GM21381 (cell line): ENCODE measurements around the gene GPAT3.
"Not testable (repeated sequence)": the region's sequence is repeated elsewhere in the genome, so short reads cannot be mapped to it uniquely, and the experiment has no call there.

Source experiments
- ATAC-seq: cut with Tn5 transposase; IDR thresholded peaks from one replicate; pipeline ENCODE4 v1.9.1; 2021; ENCODE audit warnings: mild to moderate bottlenecking, moderate library complexity; ENCODE audit not compliant: unreplicated experiment

Gene GPAT3

DNA sequence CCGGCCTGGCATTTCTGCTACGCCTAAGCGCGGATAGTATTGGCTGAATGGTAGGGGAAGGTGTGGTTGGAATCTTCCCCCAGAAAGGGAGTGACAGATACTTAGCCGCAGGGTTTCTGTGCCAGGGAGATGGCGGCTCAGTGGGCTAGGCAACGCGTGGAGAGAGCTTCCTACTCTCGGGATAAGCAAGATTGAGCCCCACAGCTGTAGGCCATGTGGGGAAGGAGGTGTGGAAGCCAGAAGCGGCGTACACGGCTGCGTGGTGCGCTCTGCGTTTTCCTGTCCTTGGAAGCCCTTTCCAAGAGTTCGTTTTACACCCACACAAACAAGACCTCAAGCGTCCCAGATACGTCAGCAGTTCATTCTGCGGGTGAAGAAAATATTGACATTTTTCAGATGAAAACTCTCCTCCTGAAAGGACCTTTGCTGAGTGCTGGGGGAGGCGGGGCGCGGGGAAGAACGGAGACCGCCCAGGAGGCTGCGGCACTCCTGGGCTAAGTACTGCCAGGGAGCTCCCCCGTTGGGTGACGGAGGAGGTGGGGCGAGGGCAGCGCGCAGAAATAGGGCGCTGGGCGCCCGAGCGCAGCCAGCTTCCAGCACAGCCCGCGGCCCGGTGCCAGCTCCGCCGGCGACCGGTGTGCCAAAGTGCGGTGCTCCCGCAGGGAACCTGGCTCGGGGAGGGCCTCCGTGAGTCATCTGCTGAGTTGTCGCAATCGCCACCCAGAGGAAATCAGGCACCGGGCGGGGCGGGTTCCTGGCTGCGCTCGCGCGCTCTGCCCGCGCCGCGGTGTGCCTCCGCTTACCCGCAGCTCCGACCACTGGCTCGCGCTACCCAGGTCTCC, at the start of gene GPAT3:
TSS of gene GPAT3 (plus strand) at position 589 of the 842 bp plus-strand sequence. CDS start 515 bp downstream, outside the sequence.
- ATAC-seq = peak; percentile 75

DNA sequence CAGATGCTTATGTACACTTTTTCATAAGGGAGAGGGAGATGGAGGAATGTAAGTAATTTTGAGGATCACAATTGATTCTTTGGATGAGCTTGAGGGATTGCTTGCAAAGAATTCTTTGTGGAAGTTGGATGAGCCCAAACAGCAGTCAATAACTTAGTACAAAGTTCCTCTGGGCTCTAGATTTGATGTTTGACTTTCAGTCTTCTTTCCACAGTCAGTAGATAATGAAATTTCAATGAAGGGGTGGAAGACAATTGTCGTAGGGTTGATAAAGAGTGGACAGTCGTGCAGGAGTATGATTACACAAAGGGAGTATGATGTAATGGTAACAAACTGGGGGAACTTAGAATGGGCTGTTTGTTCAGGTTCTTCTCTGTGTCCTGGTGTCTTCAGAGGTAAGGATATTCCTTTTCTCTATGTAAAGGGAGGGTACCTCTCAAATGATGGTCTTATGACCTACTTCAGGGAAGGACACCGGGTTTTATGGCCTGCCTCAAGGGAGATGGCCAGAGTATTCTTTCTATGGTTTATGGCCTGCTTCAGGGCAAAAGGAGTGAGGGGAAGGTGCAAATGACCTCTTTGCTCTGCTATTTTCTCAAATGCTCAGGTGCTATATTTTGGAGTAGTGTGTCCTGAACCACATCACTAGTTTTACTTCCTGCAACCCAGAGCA, 49.3 kb upstream of the GPAT3 start:
- ATAC-seq = no peak

DNA sequence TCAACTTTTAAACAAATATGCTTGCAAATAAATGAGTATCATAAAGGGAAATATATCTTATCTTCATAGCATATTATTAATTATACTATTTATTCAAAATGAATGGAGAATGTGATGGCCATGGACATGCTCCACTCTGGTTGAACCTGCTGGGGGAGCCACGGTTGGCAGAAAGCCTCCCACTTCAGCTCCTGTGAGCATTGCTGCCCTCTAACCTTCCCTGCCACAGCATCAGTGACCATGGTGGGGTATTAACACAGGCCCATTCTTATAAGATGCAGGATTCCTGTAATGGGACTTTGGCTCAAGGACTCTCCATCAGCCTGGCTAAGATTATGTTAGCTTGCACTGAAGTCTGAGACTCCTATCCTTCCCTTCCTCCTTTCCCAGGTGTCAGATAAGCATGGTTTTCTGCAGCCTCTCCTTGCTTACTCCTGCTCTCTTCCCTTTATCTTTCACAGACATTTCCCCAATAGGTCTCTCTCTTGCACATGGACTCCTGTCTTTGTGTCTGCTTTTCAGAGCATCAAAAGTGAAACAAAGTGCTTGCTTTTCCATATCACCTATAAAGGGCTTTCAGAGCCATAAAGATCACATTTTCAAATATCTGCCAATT, 46.1 kb upstream of the GPAT3 start:
- ATAC-seq = no peak

DNA sequence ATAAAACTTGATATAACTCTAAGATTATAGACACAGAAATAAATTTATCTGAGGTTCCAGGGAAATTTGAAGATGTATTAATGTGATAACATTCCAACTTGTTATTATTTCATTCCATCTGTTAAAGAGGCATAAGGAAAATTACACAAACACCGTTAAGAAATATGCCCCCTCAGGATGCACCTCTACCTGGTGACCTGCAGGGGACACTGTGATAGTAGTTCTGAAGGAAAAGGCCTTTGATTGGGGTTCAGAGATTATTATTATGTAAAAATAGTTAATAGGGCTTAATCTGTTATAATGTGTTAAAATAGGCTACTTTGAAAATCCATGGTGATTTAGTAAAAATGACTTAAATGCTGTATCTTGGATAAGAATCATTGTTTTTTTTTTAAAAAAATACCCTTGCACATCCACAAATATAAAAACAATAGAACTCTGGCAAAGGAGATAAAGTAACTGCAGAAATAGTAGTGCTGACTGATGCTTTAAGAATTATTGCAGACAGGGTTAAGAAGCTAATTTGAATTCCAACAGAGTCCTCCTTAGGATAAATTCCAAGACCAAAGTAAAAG, 44.9 kb upstream of the GPAT3 start:
- ATAC-seq = peak; percentile 63

DNA sequence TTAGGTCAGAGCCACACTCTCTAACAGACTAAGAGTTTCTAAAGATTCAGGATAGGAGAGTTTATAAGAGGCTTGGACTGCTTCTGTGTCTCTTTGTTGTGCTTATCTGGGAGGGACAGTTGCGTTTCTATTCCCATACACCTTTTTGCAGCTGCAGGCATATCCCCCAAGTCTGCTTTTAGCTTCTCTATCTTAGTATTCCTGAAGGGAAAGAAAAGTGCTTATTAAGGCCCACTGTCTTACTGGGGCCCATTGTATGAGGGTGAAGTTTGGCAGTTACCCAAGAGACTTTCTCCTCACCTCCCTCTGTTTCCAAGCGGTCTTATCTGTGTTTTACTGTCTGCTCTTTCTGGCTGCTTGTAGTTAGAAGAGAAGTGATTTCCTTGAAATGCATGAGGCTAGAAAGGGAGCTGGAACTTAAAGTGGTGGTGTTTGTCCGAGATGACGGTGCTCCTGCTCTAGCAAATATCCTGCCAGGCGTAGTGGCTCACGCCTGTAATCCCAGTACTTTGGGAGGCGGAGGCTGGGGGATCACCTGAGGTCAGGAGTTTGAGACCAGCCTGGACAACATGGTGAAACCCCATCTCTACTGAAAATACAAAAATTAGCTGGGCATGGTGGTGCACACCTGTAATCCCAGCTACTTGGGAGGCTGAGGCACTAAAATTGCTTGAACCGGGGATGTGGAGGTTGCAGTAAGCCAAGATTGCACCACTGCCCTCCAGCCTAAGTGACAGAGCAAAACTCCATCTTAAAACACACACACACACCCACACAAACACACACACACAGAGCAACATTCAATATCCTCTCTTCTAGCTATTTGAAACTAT, 39.6 kb upstream of the GPAT3 start:
- not testable (repeated sequence) for ATAC-seq

DNA sequence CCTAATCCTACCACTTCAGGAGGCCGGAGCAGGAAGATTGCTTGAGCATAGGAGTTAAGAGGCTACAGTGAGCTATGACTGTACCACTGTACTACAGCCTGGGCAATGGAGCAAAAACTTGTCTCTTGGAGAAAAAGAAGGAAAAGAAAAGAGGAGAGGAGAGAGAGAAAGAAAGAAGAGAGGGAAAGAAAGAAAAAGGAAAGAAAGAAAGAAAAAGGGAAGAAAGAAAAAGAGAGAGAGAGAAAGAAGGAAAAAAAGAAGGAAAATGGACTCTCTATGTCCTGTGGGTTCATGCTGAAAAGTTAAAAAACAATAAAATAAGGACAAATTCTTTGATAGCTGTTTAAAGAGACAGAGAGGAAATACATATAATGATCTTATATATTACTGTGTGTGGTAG, 37.7 kb upstream of the GPAT3 start:
- ATAC-seq = no peak

DNA sequence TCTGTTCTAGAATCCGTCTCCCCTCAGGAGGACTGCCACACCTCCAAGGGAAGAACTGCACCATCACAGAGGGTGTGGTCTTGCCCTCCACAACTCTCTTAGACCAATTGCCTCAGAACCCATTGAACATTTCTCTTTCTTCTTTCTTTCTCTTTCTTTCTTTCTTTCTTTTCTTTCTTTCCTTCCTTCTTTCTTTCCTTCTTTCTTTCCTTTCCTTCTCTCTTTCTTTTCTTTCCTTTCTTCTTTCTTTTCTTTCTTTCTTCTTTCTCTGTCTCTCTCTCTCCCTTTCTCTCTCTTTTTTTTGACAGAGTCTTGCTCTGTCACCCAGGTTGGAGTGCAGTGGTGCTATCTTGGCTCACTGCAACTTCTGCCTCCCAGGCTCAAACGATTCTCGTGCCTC, 34.2 kb upstream of the GPAT3 start:
- ATAC-seq = not testable (repeated sequence)

DNA sequence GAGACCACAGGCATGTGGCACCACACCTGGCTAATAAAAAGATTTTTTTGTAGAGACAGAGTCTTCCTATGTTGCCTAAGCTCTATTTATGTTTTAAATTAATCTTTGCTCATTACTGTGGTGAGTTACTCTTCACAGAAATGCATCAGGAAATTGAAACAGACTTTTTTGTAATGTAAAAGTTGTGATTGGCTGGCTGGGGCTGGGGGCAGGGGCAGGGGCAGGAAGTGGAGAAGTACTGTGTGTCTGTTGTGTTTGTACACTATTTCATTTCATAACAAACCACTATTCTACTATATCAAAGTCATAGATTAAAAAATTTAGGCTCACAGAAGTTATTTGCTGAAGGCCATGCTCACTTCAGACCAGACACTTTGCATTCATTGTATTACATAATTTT, 31.9 kb upstream of the GPAT3 start:
- no peak for ATAC-seq

DNA sequence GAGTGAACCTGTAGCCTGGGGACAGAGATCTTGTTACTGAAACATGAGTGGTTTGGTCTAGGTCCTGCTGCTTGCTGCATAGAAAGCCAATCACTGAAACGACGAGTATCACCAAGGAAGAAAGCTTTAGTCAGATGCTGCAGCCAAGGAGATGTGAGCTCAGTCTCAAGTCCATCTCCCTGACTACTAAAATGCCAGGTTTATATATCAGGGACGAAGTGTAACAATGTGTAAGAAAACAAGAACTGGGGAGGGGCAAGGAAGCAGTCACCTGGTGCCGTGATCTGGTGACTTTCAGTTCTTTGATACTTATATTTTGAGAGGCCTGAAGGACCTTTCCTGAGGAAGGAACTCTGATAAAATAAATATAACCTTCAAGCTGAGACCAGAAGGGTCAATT, 31.4 kb upstream of the GPAT3 start:
- no peak for ATAC-seq

DNA sequence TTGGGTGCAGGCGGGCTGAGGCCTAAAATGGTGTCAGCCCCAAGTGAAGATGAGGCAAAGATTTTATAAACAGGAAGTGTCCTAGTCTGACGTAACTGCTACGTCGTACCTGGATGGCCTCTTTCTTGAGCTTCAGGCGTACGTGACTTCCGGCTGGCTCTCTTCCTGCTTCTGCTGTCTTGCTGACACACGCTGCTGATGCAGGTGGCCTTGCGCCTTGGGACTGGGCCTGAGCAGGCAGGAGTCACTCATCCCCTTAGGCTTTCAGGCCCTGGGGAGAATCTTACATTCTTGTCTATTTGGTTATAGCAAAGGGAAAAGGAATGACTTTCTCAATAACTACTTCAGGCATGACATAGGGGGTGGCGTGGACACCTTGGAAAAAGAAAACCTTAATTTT, 30.9 kb upstream of the GPAT3 start:
- ATAC-seq = no peak

DNA sequence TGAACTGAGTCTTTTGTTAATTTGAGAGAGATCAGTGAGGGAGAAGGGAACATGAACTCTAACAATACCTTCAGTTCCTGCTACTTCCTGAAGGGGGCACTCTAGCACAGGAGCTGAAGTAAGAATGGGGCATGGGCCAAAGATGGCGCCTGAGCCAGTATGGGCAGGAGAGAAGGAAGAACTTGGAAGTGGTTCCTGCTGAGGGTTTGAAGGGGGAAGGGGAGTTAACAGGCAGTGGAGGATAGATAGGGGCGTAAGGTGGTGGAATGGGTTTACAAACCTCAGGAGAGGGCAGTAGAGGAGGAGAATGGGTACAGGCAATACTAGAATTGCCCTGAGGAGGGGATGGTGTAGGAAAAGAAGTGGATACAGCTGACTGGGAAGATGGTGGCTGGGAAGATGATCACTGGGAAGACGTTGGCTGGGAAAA, 26.7 kb upstream of the GPAT3 start:
- ATAC-seq = not testable (repeated sequence)

DNA sequence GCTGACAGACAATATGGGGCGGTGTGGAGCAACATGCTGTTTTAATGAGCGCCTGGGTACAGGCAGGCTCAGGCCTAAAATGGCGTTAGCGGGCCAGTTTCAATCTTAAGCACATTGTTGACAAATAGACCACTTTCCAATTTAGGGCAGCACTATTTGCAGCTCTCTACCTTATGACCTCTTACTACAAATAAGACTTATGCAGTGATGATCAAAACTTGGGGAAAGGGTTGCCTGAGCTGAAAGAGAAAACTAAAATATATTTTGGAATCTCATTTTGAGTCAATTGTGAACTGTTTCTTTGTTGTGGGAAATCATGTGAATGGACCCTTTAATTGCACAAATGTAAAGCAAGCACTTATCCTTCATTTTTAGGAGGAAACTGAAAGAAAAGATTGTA, 25.5 kb upstream of the GPAT3 start:
- ATAC-seq = no peak

DNA sequence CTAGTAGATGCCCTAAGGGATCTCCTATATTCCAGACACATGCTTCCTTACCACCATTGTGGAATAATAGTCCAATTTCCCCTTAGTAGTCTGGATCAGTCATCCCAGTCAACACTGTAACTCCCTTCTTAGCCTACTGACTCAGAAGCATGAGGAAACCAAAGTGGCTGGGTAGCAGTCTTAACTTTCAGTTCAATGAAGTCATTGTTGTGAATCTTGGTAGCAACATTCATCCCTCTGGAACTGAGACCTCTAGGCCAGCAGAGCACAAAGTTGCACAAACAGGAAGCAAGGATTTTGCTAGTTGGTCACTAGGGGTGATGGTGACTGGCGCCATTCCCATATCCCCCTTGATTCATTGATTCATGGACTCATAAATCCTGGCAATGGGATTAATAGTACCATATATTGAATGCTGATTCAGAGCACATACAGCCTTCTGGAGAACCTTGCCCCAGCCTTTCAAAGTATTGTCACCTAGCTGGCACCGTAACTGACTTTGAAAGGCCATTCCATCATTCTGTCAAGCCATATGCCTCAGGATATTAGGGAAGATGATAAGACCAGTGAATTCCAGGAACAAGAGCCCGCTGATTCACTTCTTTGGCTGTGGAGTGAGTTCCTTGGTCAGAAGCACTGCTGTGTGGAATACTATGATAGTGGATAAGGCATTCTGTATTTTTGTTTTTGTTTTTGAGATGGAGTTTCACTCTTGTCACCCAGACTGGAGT, 19.7 kb upstream of the GPAT3 start:
- no peak for ATAC-seq

DNA sequence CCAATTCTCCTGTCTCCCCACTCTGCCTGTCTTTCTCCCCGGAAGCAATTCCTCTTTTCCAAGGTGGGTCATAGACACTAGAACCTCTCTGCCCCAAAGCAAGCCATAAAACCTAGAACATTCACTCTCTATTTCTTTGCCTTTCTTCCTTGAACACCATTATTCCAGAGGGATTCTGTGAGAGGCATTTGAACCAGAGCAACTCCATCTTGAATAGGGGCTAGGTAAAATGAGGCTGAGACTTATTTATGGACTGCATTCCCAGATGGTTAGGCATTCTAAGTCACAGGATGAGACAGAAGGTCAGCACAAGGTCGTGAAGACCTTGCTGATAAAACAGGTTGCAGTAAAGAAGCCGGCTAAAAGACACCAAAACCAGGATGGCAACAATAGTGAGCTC, 13.7 kb upstream of the GPAT3 start:
- ATAC-seq = no peak

DNA sequence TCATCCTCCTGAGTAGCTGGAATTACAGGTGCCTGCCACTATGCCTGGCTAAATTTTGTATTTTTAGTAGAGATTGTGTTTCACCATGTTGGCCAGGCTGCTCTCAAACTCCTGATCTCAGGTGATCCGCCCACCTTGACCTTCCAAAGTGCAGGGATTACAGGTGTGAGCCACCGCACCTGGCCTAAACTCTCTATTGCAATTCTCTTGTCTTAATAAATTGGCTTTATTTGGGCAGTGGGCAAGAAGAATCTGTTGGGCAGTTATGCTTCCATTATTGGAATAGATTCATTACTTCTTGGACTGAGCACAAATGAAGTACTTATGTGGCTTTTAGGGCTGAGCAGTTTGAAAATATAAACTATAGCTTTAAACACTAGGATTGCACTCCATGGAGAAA, 8.2 kb upstream of the GPAT3 start:
- no peak for ATAC-seq

DNA sequence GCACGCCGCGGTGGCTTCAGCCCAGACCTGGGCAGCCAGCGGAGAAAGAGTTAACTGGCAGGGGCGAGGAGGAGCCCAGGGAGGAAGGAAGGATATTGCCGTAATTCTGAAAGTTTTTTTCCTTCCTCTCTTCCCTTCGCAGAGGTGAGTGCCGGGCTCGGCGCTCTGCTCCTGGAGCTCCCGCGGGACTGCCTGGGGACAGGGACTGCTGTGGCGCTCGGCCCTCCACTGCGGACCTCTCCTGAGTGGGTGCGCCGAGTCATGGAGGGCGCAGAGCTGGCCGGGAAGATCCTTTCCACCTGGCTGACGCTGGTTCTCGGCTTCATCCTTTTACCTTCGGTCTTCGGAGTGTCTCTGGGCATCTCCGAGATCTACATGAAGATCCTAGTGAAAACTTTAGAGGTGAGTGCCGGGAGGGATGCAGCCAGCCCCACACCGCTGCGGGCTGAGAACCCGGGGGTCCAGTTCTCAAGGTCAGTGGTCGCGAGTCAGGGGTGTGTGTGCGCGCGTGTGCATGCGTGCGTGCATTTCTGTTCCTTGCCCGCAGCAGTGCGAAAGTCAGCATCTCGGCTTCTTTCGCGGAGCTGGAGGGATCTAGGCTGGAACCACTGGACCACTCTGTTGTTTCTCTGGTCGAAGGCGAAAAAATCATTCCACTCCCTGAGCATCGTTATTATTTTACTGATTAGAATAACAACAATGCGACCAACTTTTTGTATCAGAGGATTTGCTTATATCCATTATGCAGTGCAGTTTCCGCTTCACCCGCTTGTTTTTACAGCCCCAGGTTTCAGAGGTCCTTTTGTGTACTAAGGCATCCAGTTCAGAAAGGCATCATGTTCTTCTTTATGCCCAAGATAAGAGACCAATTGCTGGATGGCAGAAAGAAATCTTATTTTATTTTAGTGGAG, 709 bp downstream of the GPAT3 start:
- ATAC-seq = peak; percentile 26

DNA sequence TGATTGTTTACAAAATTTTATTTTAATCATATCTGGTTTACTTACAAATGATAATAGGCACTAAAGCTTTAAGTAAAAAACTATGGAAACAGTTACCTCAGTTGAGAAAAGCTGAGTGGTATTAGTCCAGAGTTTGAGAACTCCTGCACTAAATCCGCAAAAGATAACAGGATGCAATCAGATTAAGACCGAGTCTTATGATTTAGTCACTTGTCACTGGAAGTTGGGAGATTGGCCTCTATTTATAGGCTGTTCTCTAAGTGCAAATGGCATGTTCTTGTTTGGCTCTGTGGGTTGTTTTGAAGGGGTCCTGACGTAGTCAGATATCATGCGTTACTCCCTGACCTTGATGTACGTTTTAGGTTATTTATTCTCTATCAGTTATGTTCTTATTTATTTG, 6.3 kb downstream of the GPAT3 start:
- ATAC-seq = no peak

DNA sequence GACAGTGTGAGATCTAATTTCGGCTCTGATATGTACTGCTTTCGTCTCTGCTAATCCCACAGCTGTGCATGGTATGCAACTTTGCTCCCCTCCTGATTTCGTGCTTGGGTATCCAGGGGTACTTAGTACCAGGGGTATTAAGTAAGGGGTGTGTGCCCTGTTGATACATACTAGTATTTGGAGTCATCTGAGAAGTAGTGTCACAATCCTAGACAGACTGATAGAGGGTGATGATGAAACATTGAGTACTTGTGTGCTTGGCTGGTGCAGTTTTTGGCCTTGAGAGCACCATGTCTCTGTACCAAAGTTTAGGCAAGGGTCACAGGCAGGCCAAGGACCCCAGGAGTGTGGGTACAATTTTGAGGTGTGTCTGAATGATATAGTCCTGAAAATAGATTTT, 10.9 kb downstream of the GPAT3 start:
- ATAC-seq = no peak
